ENCODE data around the gene ARRB1. TPM values are rescaled to one million over a fixed set of nuclear protein-coding genes. Genes with fewer than 3 reads are reported as not detected.

Gene ARRB1
- total RNA-seq, 1 donor from 2014 or later: 1.0 TPM

GRCh38 chr11:75311858-75312288 is 39.6 kb downstream of the ARRB1 start:
- Histone ChIP-seq H3K9ac (no peak overlapping the region), H3K9me3 (ENCODE audit: low read depth) (no peaks in the 10 kb centered on the region), H3K79me2 (ENCODE audit: low read depth) (no peaks in the 10 kb centered on the region), H3K4me2 (no peak overlapping the region), H4K20me1 (ENCODE audit: low read depth) (no peaks in the 10 kb centered on the region), H3K36me3 (no peaks in the 10 kb centered on the region), H3K4me3 (no peak overlapping the region), H3K27me3 (no peaks in the 10 kb centered on the region), H3K27ac (no peak overlapping the region), H3K4me1 (no peaks in the 10 kb centered on the region), H3F3A (ENCODE audit: low read depth) (no peaks in the 10 kb centered on the region), H2AFZ (replicated peaks) (no peak overlapping the region)
- H3K9me3 Mint-ChIP-seq: no peaks in the 10 kb centered on the region
- no peaks in the 10 kb centered on the region for H3K36me3 Mint-ChIP-seq
- DNase-seq (ENCODE audit: low spot score): no peak
- TF ChIP-seq EZH2 (IDR thresholded peaks at IDR 0.05) (no peak), EZH2phosphoT487 (IDR thresholded peaks at IDR 0.05) (no peak), CTCF (IDR thresholded peaks at IDR 0.05) (no peak)
- H3K27me3 Mint-ChIP-seq (ENCODE audit: insufficient read depth, low read depth): peaks cover 8% of the 10 kb centered on the region
- no peak overlapping the region for H3K4me3 Mint-ChIP-seq
- H3K4me1 Mint-ChIP-seq: peaks cover 21% of the 10 kb centered on the region
- peak overlapping the region; percentile 88 for H3K27ac Mint-ChIP-seq

GRCh38 chr11:75308986-75309385 is 42.5 kb downstream of the ARRB1 start:
- TF ChIP-seq EZH2phosphoT487 (IDR thresholded peaks at IDR 0.05) (no peak), EZH2 (IDR thresholded peaks at IDR 0.05) (no peak), CTCF (IDR thresholded peaks at IDR 0.05) (no peak)
- no peak overlapping the region for H3K27ac ChIP-seq
- no peaks in the 10 kb centered on the region for H3K36me3 ChIP-seq
- no peak overlapping the region for H3K4me3 ChIP-seq
- no peaks in the 10 kb centered on the region for H3K36me3 Mint-ChIP-seq
- DNase-seq (ENCODE audit: low spot score): no peak
- no peaks in the 10 kb centered on the region for H3K9me3 Mint-ChIP-seq
- no peaks in the 10 kb centered on the region for H3K9me3 ChIP-seq (ENCODE audit: low read depth)
- H4K20me1 ChIP-seq (ENCODE audit: low read depth): no peaks in the 10 kb centered on the region
- peaks cover 6% of the 10 kb centered on the region for H3K27me3 Mint-ChIP-seq (ENCODE audit: insufficient read depth, low read depth)
- H2AFZ ChIP-seq (replicated peaks): no peak overlapping the region
- no peak overlapping the region for H3K4me3 Mint-ChIP-seq
- no peak overlapping the region for H3K9ac ChIP-seq
- no peaks in the 10 kb centered on the region for H3F3A ChIP-seq (ENCODE audit: low read depth)
- no peaks in the 10 kb centered on the region for H3K4me1 ChIP-seq
- H3K27me3 ChIP-seq: no peaks in the 10 kb centered on the region
- H3K4me1 Mint-ChIP-seq: peaks cover 20% of the 10 kb centered on the region
- H3K4me2 ChIP-seq: no peak overlapping the region
- H3K79me2 ChIP-seq (ENCODE audit: low read depth): no peaks in the 10 kb centered on the region
- no peak overlapping the region for H3K27ac Mint-ChIP-seq

GRCh38 chr11:75308116-75308515 is 43.3 kb downstream of the ARRB1 start:
- H3K27ac ChIP-seq: no peak overlapping the region
- peaks cover 4% of the 10 kb centered on the region for H3K27me3 Mint-ChIP-seq (ENCODE audit: insufficient read depth, low read depth)
- no peak overlapping the region for H3K4me2 ChIP-seq
- TF ChIP-seq EZH2phosphoT487 (IDR thresholded peaks at IDR 0.05) (no peak), CTCF (IDR thresholded peaks at IDR 0.05) (no peak), EZH2 (IDR thresholded peaks at IDR 0.05) (no peak)
- no peaks in the 10 kb centered on the region for H4K20me1 ChIP-seq (ENCODE audit: low read depth)
- H3K9me3 Mint-ChIP-seq: no peaks in the 10 kb centered on the region
- no peaks in the 10 kb centered on the region for H3K9me3 ChIP-seq (ENCODE audit: low read depth)
- no peak for DNase-seq (ENCODE audit: low spot score)
- H3K36me3 ChIP-seq: no peaks in the 10 kb centered on the region
- no peak overlapping the region for H3K4me3 Mint-ChIP-seq
- no peaks in the 10 kb centered on the region for H3K27me3 ChIP-seq
- H3K4me3 ChIP-seq: no peak overlapping the region
- H3F3A ChIP-seq (ENCODE audit: low read depth): no peaks in the 10 kb centered on the region
- no peaks in the 10 kb centered on the region for H3K4me1 ChIP-seq
- H2AFZ ChIP-seq (replicated peaks): no peak overlapping the region
- H3K9ac ChIP-seq: no peak overlapping the region
- H3K79me2 ChIP-seq (ENCODE audit: low read depth): no peaks in the 10 kb centered on the region
- H3K4me1 Mint-ChIP-seq: peaks cover 13% of the 10 kb centered on the region
- no peaks in the 10 kb centered on the region for H3K36me3 Mint-ChIP-seq
- H3K27ac Mint-ChIP-seq: no peak overlapping the region

All from neural progenitor cell (in vitro differentiated cells).